Measurements from ENCODE around the gene NABP1. TPM values are rescaled to one million over a fixed set of nuclear protein-coding genes. Genes with fewer than 3 reads are reported as not detected.
A peak's percentile ranks its signal among the peaks of the same experiment; 100 is the strongest.

Gene NABP1
- polyA plus RNA-seq, 4 donors, result 14.4 to 142 (median 38.8) TPM

- 82 to 88% (median 87%) methylated on average over 7 of the region's 7 CpGs for WGBS, 3 donors
- FAIRE-seq (no peak), DNase-seq (peak in 1 of 2 donors; percentile 19)
- H3K9me3 ChIP-seq (ENCODE audit: control insufficient read depth in 2 of 2, insufficient read depth in 1 of 2, low read depth in 1 of 2, low read length in 1 of 2), result no peaks in the 10 kb centered on the region
- no peaks in the 10 kb centered on the region for H3K27me3 ChIP-seq (ENCODE audit: control insufficient read depth in 3 of 3, insufficient read depth in 3 of 3, low read length in 3 of 3)
- H3K36me3 ChIP-seq (ENCODE audit: control insufficient read depth in 3 of 3, insufficient read depth in 2 of 3, low read depth in 1 of 3, low read length in 3 of 3), result no peaks in the 10 kb centered on the region
- H3K27ac ChIP-seq (ENCODE audit: low read depth in 1 of 3, low read length in 2 of 3), result no peak overlapping the region
- no peaks in the 10 kb centered on the region for H3K4me1 ChIP-seq (ENCODE audit: control insufficient read depth in 3 of 3, insufficient read depth in 2 of 3, low read depth in 1 of 3, low read length in 2 of 3)
- H3K4me3 ChIP-seq (ENCODE audit: low read depth in 1 of 3, low read length in 3 of 3), result no peak overlapping the region
Measured at GRCh38 chr2:191703079-191703725, 25.3 kb downstream of the NABP1 start.

- H3K4me3 ChIP-seq (ENCODE audit: low read depth in 1 of 3, low read length in 3 of 3), result no peak overlapping the region
- DNase-seq (no peak), FAIRE-seq (no peak)
- H3K9me3 ChIP-seq (ENCODE audit: control insufficient read depth in 2 of 2, insufficient read depth in 1 of 2, low read depth in 1 of 2, low read length in 1 of 2), result no peaks in the 10 kb centered on the region
- no peaks in the 10 kb centered on the region for H3K4me1 ChIP-seq (ENCODE audit: control insufficient read depth in 3 of 3, insufficient read depth in 2 of 3, low read depth in 1 of 3, low read length in 2 of 3)
- no peak overlapping the region for H3K27ac ChIP-seq (ENCODE audit: low read depth in 1 of 3, low read length in 2 of 3)
- H3K36me3 ChIP-seq (ENCODE audit: control insufficient read depth in 3 of 3, insufficient read depth in 2 of 3, low read depth in 1 of 3, low read length in 3 of 3), result no peaks in the 10 kb centered on the region
- no peaks in the 10 kb centered on the region for H3K27me3 ChIP-seq (ENCODE audit: control insufficient read depth in 3 of 3, insufficient read depth in 3 of 3, low read length in 3 of 3)
- 78 to 82% (median 81%) methylated on average over 4 of the region's 4 CpGs for WGBS, 3 donors
Measured at GRCh38 chr2:191705084-191705483, 27.1 kb downstream of the NABP1 start.

GRCh38 chr2:191705701-191706100 lies 27.8 kb downstream of the NABP1 start:
- H3K27me3 ChIP-seq (ENCODE audit: control insufficient read depth in 3 of 3, insufficient read depth in 3 of 3, low read length in 3 of 3), result no peaks in the 10 kb centered on the region
- H3K4me1 ChIP-seq (ENCODE audit: control insufficient read depth in 3 of 3, insufficient read depth in 2 of 3, low read depth in 1 of 3, low read length in 2 of 3), result no peaks in the 10 kb centered on the region
- no peaks in the 10 kb centered on the region for H3K9me3 ChIP-seq (ENCODE audit: control insufficient read depth in 2 of 2, insufficient read depth in 1 of 2, low read depth in 1 of 2, low read length in 1 of 2)
- H3K36me3 ChIP-seq (ENCODE audit: control insufficient read depth in 3 of 3, insufficient read depth in 2 of 3, low read depth in 1 of 3, low read length in 3 of 3), result no peaks in the 10 kb centered on the region
- no peak overlapping the region for H3K4me3 ChIP-seq (ENCODE audit: low read depth in 1 of 3, low read length in 3 of 3)
- DNase-seq, result no peak
- no peak overlapping the region for H3K27ac ChIP-seq (ENCODE audit: low read depth in 1 of 3, low read length in 2 of 3)
- FAIRE-seq, result no peak
- 72 to 86% (median 85%) methylated on average over 1 of the region's 1 CpG for WGBS, 3 donors

- 81 to 92% (median 84%) methylated on average over 2 of the region's 2 CpGs for WGBS, 3 donors
- Histone ChIP-seq H3K27me3 (ENCODE audit: control insufficient read depth in 3 of 3, insufficient read depth in 3 of 3, low read length in 3 of 3) (no peaks in the 10 kb centered on the region), H3K4me3 (ENCODE audit: low read depth in 1 of 3, low read length in 3 of 3) (no peak overlapping the region), H3K4me1 (ENCODE audit: control insufficient read depth in 3 of 3, insufficient read depth in 2 of 3, low read depth in 1 of 3, low read length in 2 of 3) (no peaks in the 10 kb centered on the region), H3K36me3 (ENCODE audit: control insufficient read depth in 3 of 3, insufficient read depth in 2 of 3, low read depth in 1 of 3, low read length in 3 of 3) (no peaks in the 10 kb centered on the region), H3K9me3 (ENCODE audit: control insufficient read depth in 2 of 2, insufficient read depth in 1 of 2, low read depth in 1 of 2, low read length in 1 of 2) (no peaks in the 10 kb centered on the region), H3K27ac (ENCODE audit: low read depth in 1 of 3, low read length in 2 of 3) (no peak overlapping the region)
- DNase-seq (no peak), FAIRE-seq (no peak)
Measured at GRCh38 chr2:191706791-191707190, 28.9 kb downstream of the NABP1 start.

- no peaks in the 10 kb centered on the region for H3K27me3 ChIP-seq (ENCODE audit: control insufficient read depth in 3 of 3, insufficient read depth in 3 of 3, low read length in 3 of 3)
Measured at GRCh38 chr2:191707542-191707941, 29.6 kb downstream of the NABP1 start.

GRCh38 chr2:191710411-191710900 lies 32.5 kb downstream of the NABP1 start:
- no peak overlapping the region for H3K27ac ChIP-seq (ENCODE audit: low read depth in 1 of 3, low read length in 2 of 3)
- no peaks in the 10 kb centered on the region for H3K4me1 ChIP-seq (ENCODE audit: control insufficient read depth in 3 of 3, insufficient read depth in 2 of 3, low read depth in 1 of 3, low read length in 2 of 3)
- FAIRE-seq (no peak), DNase-seq (no peak)
- no peaks in the 10 kb centered on the region for H3K36me3 ChIP-seq (ENCODE audit: control insufficient read depth in 3 of 3, insufficient read depth in 2 of 3, low read depth in 1 of 3, low read length in 3 of 3)
- 86 to 100% (median 95%) methylated on average over 1 of the region's 1 CpG for WGBS, 3 donors
- H3K9me3 ChIP-seq (ENCODE audit: control insufficient read depth in 2 of 2, insufficient read depth in 1 of 2, low read depth in 1 of 2, low read length in 1 of 2), result no peaks in the 10 kb centered on the region
- no peak overlapping the region for H3K4me3 ChIP-seq (ENCODE audit: low read depth in 1 of 3, low read length in 3 of 3)
- no peaks in the 10 kb centered on the region for H3K27me3 ChIP-seq (ENCODE audit: control insufficient read depth in 3 of 3, insufficient read depth in 3 of 3, low read length in 3 of 3)

More at GRCh38 chr2:191707542-191707941, 29.6 kb downstream of the NABP1 start:
- DNase-seq, result no peak
- WGBS, 3 donors, result 77 to 79% (median 78%) methylated on average over 2 of the region's 2 CpGs
- Histone ChIP-seq H3K27ac (ENCODE audit: low read depth in 1 of 3, low read length in 2 of 3) (no peak overlapping the region), H3K4me3 (ENCODE audit: low read depth in 1 of 3, low read length in 3 of 3) (no peak overlapping the region), H3K4me1 (ENCODE audit: control insufficient read depth in 3 of 3, insufficient read depth in 2 of 3, low read depth in 1 of 3, low read length in 2 of 3) (no peaks in the 10 kb centered on the region), H3K9me3 (ENCODE audit: control insufficient read depth in 2 of 2, insufficient read depth in 1 of 2, low read depth in 1 of 2, low read length in 1 of 2) (no peaks in the 10 kb centered on the region), H3K36me3 (ENCODE audit: control insufficient read depth in 3 of 3, insufficient read depth in 2 of 3, low read depth in 1 of 3, low read length in 3 of 3) (no peaks in the 10 kb centered on the region)
- FAIRE-seq, result no peak

- H3K36me3 ChIP-seq (ENCODE audit: control insufficient read depth in 3 of 3, insufficient read depth in 2 of 3, low read depth in 1 of 3, low read length in 3 of 3), result no peaks in the 10 kb centered on the region
- H3K4me1 ChIP-seq (ENCODE audit: control insufficient read depth in 3 of 3, insufficient read depth in 2 of 3, low read depth in 1 of 3, low read length in 2 of 3), result no peaks in the 10 kb centered on the region
- H3K27ac ChIP-seq (ENCODE audit: low read depth in 1 of 3, low read length in 2 of 3), result no peak overlapping the region
- WGBS, 3 donors, result 89 to 97% (median 93%) methylated on average over 2 of the region's 2 CpGs
- no peaks in the 10 kb centered on the region for H3K27me3 ChIP-seq (ENCODE audit: control insufficient read depth in 3 of 3, insufficient read depth in 3 of 3, low read length in 3 of 3)
- no peak overlapping the region for H3K4me3 ChIP-seq (ENCODE audit: low read depth in 1 of 3, low read length in 3 of 3)
- DNase-seq (no peak), FAIRE-seq (no peak)
- no peaks in the 10 kb centered on the region for H3K9me3 ChIP-seq (ENCODE audit: control insufficient read depth in 2 of 2, insufficient read depth in 1 of 2, low read depth in 1 of 2, low read length in 1 of 2)
Measured at GRCh38 chr2:191711621-191712020, 33.7 kb downstream of the NABP1 start.

- DNase-seq, result no peak
- Histone ChIP-seq H3K9me3 (ENCODE audit: control insufficient read depth in 2 of 2, insufficient read depth in 1 of 2, low read depth in 1 of 2, low read length in 1 of 2) (no peaks in the 10 kb centered on the region), H3K27ac (ENCODE audit: low read depth in 1 of 3, low read length in 2 of 3) (no peak overlapping the region), H3K4me1 (ENCODE audit: control insufficient read depth in 3 of 3, insufficient read depth in 2 of 3, low read depth in 1 of 3, low read length in 2 of 3) (no peaks in the 10 kb centered on the region), H3K4me3 (ENCODE audit: low read depth in 1 of 3, low read length in 3 of 3) (no peak overlapping the region), H3K36me3 (ENCODE audit: control insufficient read depth in 3 of 3, insufficient read depth in 2 of 3, low read depth in 1 of 3, low read length in 3 of 3) (no peaks in the 10 kb centered on the region), H3K27me3 (ENCODE audit: control insufficient read depth in 3 of 3, insufficient read depth in 3 of 3, low read length in 3 of 3) (no peaks in the 10 kb centered on the region)
- WGBS, 3 donors, result 44 to 71% (median 46%) methylated on average over 1 of the region's 1 CpG
- FAIRE-seq, result no peak
Measured at GRCh38 chr2:191713837-191714236, 35.9 kb downstream of the NABP1 start.

GRCh38 chr2:191714925-191715324 lies 37.0 kb downstream of the NABP1 start:
- no peaks in the 10 kb centered on the region for H3K9me3 ChIP-seq (ENCODE audit: control insufficient read depth in 2 of 2, insufficient read depth in 1 of 2, low read depth in 1 of 2, low read length in 1 of 2)
- no peaks in the 10 kb centered on the region for H3K27me3 ChIP-seq (ENCODE audit: control insufficient read depth in 3 of 3, insufficient read depth in 3 of 3, low read length in 3 of 3)
- FAIRE-seq (no peak), DNase-seq (no peak)
- WGBS, 3 donors, result 89 to 92% (median 91%) methylated on average over 4 of the region's 4 CpGs
- no peaks in the 10 kb centered on the region for H3K4me1 ChIP-seq (ENCODE audit: control insufficient read depth in 3 of 3, insufficient read depth in 2 of 3, low read depth in 1 of 3, low read length in 2 of 3)
- no peak overlapping the region for H3K27ac ChIP-seq (ENCODE audit: low read depth in 1 of 3, low read length in 2 of 3)
- H3K36me3 ChIP-seq (ENCODE audit: control insufficient read depth in 3 of 3, insufficient read depth in 2 of 3, low read depth in 1 of 3, low read length in 3 of 3), result no peaks in the 10 kb centered on the region
- no peak overlapping the region for H3K4me3 ChIP-seq (ENCODE audit: low read depth in 1 of 3, low read length in 3 of 3)

All from small intestine (tissue), 7 donors.